CD8-positive, alpha-beta memory T cell (primary cell): ENCODE results near the gene SLC25A45. TPM values are rescaled to one million over a fixed set of nuclear protein-coding genes. Genes with fewer than 3 reads are reported as not detected.
"Not testable (repeated sequence)": the region's sequence is repeated elsewhere in the genome, so short reads cannot be mapped to it uniquely, and the experiment has no call there.

Source experiments
- CTCF ChIA-PET: fragments of 350-600 bp; sonication (Branson Sonifier 250); formaldehyde crosslinking; loops from one replicate; lab custom pipeline; 2021; ENCODE audit warnings: antibody characterized with exemption; lab: Charles Lee
- POLR2A ChIA-PET: fragments of 350-600 bp; sonication (Branson Sonifier 250); formaldehyde crosslinking; loops from one replicate; lab custom pipeline; 2021; ENCODE audit warnings: antibody characterized with exemption; lab: Charles Lee
- DNase-seq, 5 donors: peaks; one replicate each; pipeline versions ENCODE4 v3.0.0 to v3.0.0-alpha.2; 2020 to 2022; ENCODE audit warnings: mixed read lengths in 1 of 5
- H3K27ac ChIP-seq: one replicate; pipeline ENCODE4 v1.7.0; 2013; ENCODE audit warnings: low read depth, mild to moderate bottlenecking, low read length, moderate library complexity
- H3K27me3 ChIP-seq: 2 replicates; pipeline ENCODE4 v1.7.0; 2013; ENCODE audit warnings: low read length, mild to moderate bottlenecking; ENCODE audit not compliant: insufficient read depth, poor library complexity, severe bottlenecking
- H3K36me3 ChIP-seq: 2 replicates; pipeline ENCODE4 v1.7.0; 2013; ENCODE audit warnings: mild to moderate bottlenecking, low read length, moderate library complexity; ENCODE audit not compliant: insufficient read depth
- H3K4me1 ChIP-seq: 2 replicates; pipeline ENCODE4 v1.7.0; 2013; ENCODE audit warnings: mild to moderate bottlenecking, low read length, moderate library complexity; ENCODE audit not compliant: insufficient read depth
- H3K4me3 ChIP-seq: 2 replicates; pipeline ENCODE4 v1.7.0; 2013; ENCODE audit warnings: mild to moderate bottlenecking, low read length
- H3K9me3 ChIP-seq: 2 replicates; pipeline ENCODE4 v1.7.0; 2013; ENCODE audit warnings: mild to moderate bottlenecking, low read length
- H3K27ac Mint-ChIP-seq, 8 donors: one replicate each; pipeline ENCODE4 v1.8.0; 2020 to 2021; ENCODE audit warnings: mixed read lengths in 8 of 8, mild to moderate bottlenecking in 6 of 8, inconsistent platforms in 3 of 8, moderate library complexity in 3 of 8
- H3K27me3 Mint-ChIP-seq, 2 donors: one replicate each; pipeline ENCODE4 v1.8.0; 2020 to 2021; ENCODE audit warnings: mixed read lengths in 2 of 2, mild to moderate bottlenecking in 1 of 2, moderate library complexity in 1 of 2
- H3K36me3 Mint-ChIP-seq, 3 donors: one replicate each; pipeline ENCODE4 v1.8.0; 2020 to 2021; ENCODE audit warnings: mixed read lengths in 3 of 3, inconsistent platforms in 1 of 3, mild to moderate bottlenecking in 1 of 3
- H3K4me1 Mint-ChIP-seq, 3 donors: one replicate each; pipeline ENCODE4 v1.8.0; 2020 to 2021; ENCODE audit warnings: mixed read lengths in 3 of 3, inconsistent platforms in 1 of 3, mild to moderate bottlenecking in 1 of 3
- H3K4me3 Mint-ChIP-seq, 7 donors: one replicate each; pipeline ENCODE4 v1.8.0; 2020 to 2021; ENCODE audit warnings: mixed read lengths in 7 of 7, mild to moderate bottlenecking in 6 of 7, moderate library complexity in 4 of 7, inconsistent platforms in 2 of 7
- H3K9me3 Mint-ChIP-seq, 5 donors: one replicate each; pipeline ENCODE4 v1.8.0; 2020 to 2022; ENCODE audit warnings: mixed read lengths in 5 of 5, mild to moderate bottlenecking in 3 of 5, moderate library complexity in 2 of 5, inconsistent platforms in 1 of 5
- polyA plus RNA-seq: library from polyadenylated mRNA; unstranded; fragments of 300-500 nt; fragmentation: Illumina TruSeq; gene quantifications from one replicate; pipeline ENCODE4 v1.2.3, GENCODE V29; 2021
- total RNA-seq, 2 experiments: library from RNA; stranded (reverse); gene quantifications; one replicate each; pipeline ENCODE4 v1.2.3, GENCODE V29; 2021

The SLC25A45 gene
- total and polyA plus RNA-seq, 3 experiments from 2014 or later: 13.3 to 14.6 (median 13.8) TPM

DNA sequence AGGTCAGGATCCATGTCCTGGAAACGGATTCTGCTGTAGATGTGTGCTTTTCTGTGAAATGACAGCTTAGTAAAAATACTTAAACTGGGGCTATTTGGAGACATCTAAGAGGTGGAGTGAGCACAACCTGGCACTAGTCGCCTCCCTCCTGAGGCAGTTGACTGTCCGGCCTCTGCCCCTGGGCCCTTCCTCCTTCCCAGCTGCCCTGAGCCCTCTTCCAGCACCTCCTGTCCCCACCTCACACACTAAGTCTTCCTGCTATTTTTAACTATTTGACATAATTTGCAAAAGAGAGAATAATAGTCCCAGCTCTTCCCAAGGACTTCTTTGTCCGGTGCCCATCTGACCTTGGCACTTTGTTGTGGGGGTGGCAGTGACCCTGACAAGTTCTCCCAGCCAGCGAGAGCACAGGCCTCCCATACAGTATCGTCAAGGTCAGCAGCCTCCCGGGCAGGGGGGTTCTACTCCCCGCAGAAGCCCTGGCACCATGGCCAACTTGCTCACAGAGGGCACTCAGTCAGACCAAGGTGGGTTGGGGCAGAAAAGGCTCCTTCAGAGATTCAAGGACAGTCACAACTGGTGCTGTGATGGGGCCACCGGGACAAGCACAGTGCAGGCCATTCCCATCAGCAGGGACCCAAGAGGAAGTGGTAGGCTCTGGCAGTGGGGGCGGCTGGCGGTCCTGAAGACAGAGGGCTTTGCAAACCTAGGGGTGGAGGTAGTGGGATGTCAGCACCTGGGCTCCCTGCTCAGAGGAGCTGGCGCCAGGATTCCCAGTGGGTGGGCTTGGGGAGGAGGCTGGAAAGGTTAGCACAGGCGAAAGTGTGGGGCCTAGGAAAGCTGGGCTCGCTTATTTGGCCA, 34.6 kb upstream of the SLC25A45 start:
- Histone ChIP-seq H3K9me3 (no peaks in the 10 kb centered on the region), H3K4me1 (peaks cover 59% of the 10 kb centered on the region), H3K27me3 (no peaks in the 10 kb centered on the region), H3K27ac (peak overlapping the region; percentile 98), H3K4me3 (peak overlapping the region; percentile 85), H3K36me3 (no peaks in the 10 kb centered on the region)
- ChIA-PET CTCF (interaction anchor here (0.8 to 11.7 kb wide), 29 partner anchors 9 to 172 kb away, joined by 3 to 448 read pairs (median 5); partner anchors contain the start of genes FRMD8, MALAT1 and SLC25A45), POLR2A (interaction anchor here (0.7 to 20.1 kb wide), 16 partner anchors 8 to 129 kb away, joined by 3 to 1366 read pairs (median 6); partner anchors contain the start of genes FRMD8, MALAT1 and SLC25A45)
- Mint-ChIP-seq H3K36me3 (peaks cover 0 to 29% (median 0%) of the 10 kb centered on the region in 3 donors), H3K27ac (peak overlapping the region; percentile 94 to 98 (median 97)), H3K9me3 (no peaks in the 10 kb centered on the region), H3K27me3 (peaks cover 0 to 5% of the 10 kb centered on the region in 2 donors), H3K4me1 (peaks cover 56 to 62% (median 61%) of the 10 kb centered on the region in 3 donors), H3K4me3 (peak overlapping the region; percentile 93 to 98 (median 94))
- DNase-seq: peak in 1 of 5 donors; percentile 39

GRCh38 chr11:65416341-65416824, 33.9 kb upstream of the SLC25A45 start:
- H3K27me3 Mint-ChIP-seq: peaks cover 0 to 1% of the 10 kb centered on the region in 2 donors
- Histone ChIP-seq H3K27me3 (no peaks in the 10 kb centered on the region), H3K36me3 (no peaks in the 10 kb centered on the region), H3K9me3 (no peaks in the 10 kb centered on the region), H3K27ac (peak overlapping the region; percentile 98), H3K4me1 (peaks cover 56% of the 10 kb centered on the region), H3K4me3 (peak overlapping the region; percentile 85)
- peak; percentile 85 to 94 (median 89) for DNase-seq
- POLR2A ChIA-PET: interaction anchor here (0.6 to 20.1 kb wide), 13 partner anchors 9 to 130 kb away, joined by 3 to 1366 read pairs (median 5); partner anchors contain the start of genes FRMD8 and MALAT1
- CTCF ChIA-PET: interaction anchor here (0.6 to 11.7 kb wide), 30 partner anchors 9 to 172 kb away, joined by 3 to 448 read pairs (median 5); partner anchors contain the start of genes FRMD8, MALAT1 and SLC25A45
- peaks cover 0 to 32% (median 0%) of the 10 kb centered on the region in 3 donors for H3K36me3 Mint-ChIP-seq
- H3K4me3 Mint-ChIP-seq: peak overlapping the region; percentile 93 to 98 (median 94)
- H3K9me3 Mint-ChIP-seq: no peaks in the 10 kb centered on the region
- H3K27ac Mint-ChIP-seq: peak overlapping the region; percentile 94 to 98 (median 97)
- H3K4me1 Mint-ChIP-seq: peaks cover 55 to 60% (median 57%) of the 10 kb centered on the region in 3 donors

GRCh38 chr11:65415499-65416340, 33.3 kb upstream of the SLC25A45 start:
- H3K27me3 ChIP-seq: no peaks in the 10 kb centered on the region
- ChIA-PET POLR2A (interaction anchor here (0.6 to 20.1 kb wide), 15 partner anchors 9 to 131 kb away, joined by 3 to 1366 read pairs (median 5); partner anchors contain the start of genes FRMD8 and MALAT1), CTCF (interaction anchor here (0.6 to 11.7 kb wide), 27 partner anchors 10 to 173 kb away, joined by 3 to 448 read pairs (median 5); partner anchors contain the start of genes FRMD8, MALAT1 and SLC25A45)
- Mint-ChIP-seq H3K9me3 (no peaks in the 10 kb centered on the region), H3K27ac (peak overlapping the region in 7 of 8 donors; percentile 82 to 98 (median 97)), H3K4me1 (peaks cover 48 to 53% (median 50%) of the 10 kb centered on the region in 3 donors), H3K36me3 (peaks cover 0 to 33% (median 0%) of the 10 kb centered on the region in 3 donors), H3K27me3 (no peaks in the 10 kb centered on the region), H3K4me3 (peak overlapping the region; percentile 93 to 98 (median 94))
- peaks cover 51% of the 10 kb centered on the region for H3K4me1 ChIP-seq
- no peaks in the 10 kb centered on the region for H3K36me3 ChIP-seq
- H3K9me3 ChIP-seq: no peaks in the 10 kb centered on the region
- peak overlapping the region; percentile 85 for H3K4me3 ChIP-seq
- H3K27ac ChIP-seq: peak overlapping the region; percentile 98
- DNase-seq: peak in 1 of 5 donors; percentile 42

- ChIA-PET CTCF (interaction anchor here (0.9 to 11.7 kb wide), 13 partner anchors 9 to 87 kb away, joined by 3 to 448 read pairs (median 8); partner anchors contain the start of genes FRMD8, MALAT1 and SLC25A45), POLR2A (interaction anchor here (0.6 to 20.1 kb wide), 9 partner anchors 15 to 123 kb away, joined by 3 to 1366 read pairs (median 7); partner anchors contain the start of genes FRMD8 and MALAT1)
- H3K36me3 ChIP-seq: no peaks in the 10 kb centered on the region
- peak overlapping the region in 1 of 7 donors; percentile 75 for H3K4me3 Mint-ChIP-seq
- H3K4me1 Mint-ChIP-seq: peaks cover 42 to 47% (median 42%) of the 10 kb centered on the region in 3 donors
- peaks cover 0 to 39% (median 0%) of the 10 kb centered on the region in 3 donors for H3K36me3 Mint-ChIP-seq
- DNase-seq: peak in 1 of 5 donors; percentile 38
- no peaks in the 10 kb centered on the region for H3K9me3 Mint-ChIP-seq
- no peaks in the 10 kb centered on the region for H3K9me3 ChIP-seq
- no peaks in the 10 kb centered on the region for H3K27me3 Mint-ChIP-seq
- H3K27me3 ChIP-seq: no peaks in the 10 kb centered on the region
- peak overlapping the region in 5 of 8 donors; percentile 13 to 74 (median 61) for H3K27ac Mint-ChIP-seq
- H3K27ac ChIP-seq: no peak overlapping the region
- H3K4me3 ChIP-seq: no peak overlapping the region
- peaks cover 43% of the 10 kb centered on the region for H3K4me1 ChIP-seq
Observed at GRCh38 chr11:65414776-65415498, 32.5 kb upstream of the SLC25A45 start.

- H3K4me1 Mint-ChIP-seq: peaks cover 25 to 32% (median 27%) of the 10 kb centered on the region in 3 donors
- H3K27me3 Mint-ChIP-seq, H3K27me3 ChIP-seq, H3K9me3 Mint-ChIP-seq, H3K36me3 ChIP-seq, H3K9me3 ChIP-seq, H3K4me3 Mint-ChIP-seq, H3K4me3 ChIP-seq, H3K27ac ChIP-seq: not testable (repeated sequence)
- H3K27ac Mint-ChIP-seq: peak overlapping the region in 3 of 8 donors; percentile 38 to 61 (median 54)
- ChIA-PET CTCF (interaction anchor here (1.2 to 1.7 kb wide), 3 partner anchors 31 to 97 kb away, joined by 3 to 7 read pairs (median 3); no protein-coding TSS in a partner anchor), POLR2A (interaction anchor here (0.7 to 20.1 kb wide), 3 partner anchors 11 to 90 kb away, joined by 3 to 1366 read pairs (median 4); partner anchors contain the start of gene MALAT1)
- peak in 1 of 5 donors; percentile 40 for DNase-seq
- H3K4me1 ChIP-seq: peaks cover 25% of the 10 kb centered on the region
- H3K36me3 Mint-ChIP-seq: peaks cover 0 to 54% (median 3%) of the 10 kb centered on the region in 3 donors
Observed at GRCh38 chr11:65413077-65413664, 30.7 kb upstream of the SLC25A45 start.

DNA sequence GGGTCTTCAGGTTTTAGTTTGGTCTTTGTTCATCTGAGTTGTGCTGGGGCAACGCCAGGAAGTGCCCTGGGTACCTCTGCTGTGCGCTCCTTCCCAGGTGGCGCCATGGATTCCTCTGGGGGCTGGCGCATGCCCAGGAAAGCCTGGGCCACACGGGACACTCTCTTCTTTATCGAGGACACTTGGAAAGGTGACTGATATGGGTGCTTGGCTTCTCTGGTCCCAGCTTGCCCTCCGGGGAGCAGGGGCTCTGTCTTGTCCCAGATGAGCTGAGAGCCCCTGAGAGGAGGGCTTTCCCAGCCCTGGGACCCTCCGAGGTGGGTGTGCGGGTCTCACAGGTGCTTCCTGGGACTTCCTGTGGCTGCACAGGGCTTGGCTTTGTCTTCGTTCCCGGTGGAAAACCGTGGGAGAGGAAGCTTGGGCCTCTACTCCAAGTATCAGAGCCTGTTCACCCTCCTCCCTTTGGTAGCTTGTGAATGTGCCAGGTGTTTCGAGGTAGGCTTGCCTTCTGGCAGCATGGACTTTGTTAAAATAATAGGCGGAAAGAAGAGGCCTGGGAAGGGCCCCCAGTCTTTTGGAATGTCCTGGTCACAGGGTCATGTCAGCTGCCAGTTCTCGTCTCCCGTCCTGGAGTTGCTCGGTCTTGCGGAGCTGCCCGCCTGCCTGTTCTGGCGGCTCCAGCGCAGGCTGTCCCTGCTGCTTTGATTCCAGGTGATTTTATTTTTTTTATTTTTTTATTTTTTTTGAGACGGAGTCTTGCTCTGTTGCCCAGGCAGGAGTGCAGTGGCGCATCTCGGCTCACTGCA, 30.0 kb upstream of the SLC25A45 start:
- peaks cover 0 to 54% (median 3%) of the 10 kb centered on the region in 3 donors for H3K36me3 Mint-ChIP-seq

More for the DNA sequence above, 30.0 kb upstream of the SLC25A45 start:
- CTCF ChIA-PET: interaction anchor here (1.2 to 1.7 kb wide), 3 partner anchors 31 to 98 kb away, joined by 3 to 7 read pairs (median 3); no protein-coding TSS in a partner anchor
- Histone ChIP-seq H3K4me3 (no peak overlapping the region), H3K4me1 (peaks cover 18% of the 10 kb centered on the region), H3K36me3 (peaks cover 7% of the 10 kb centered on the region), H3K9me3 (no peaks in the 10 kb centered on the region), H3K27ac (no peak overlapping the region), H3K27me3 (no peaks in the 10 kb centered on the region)
- peak in 1 of 5 donors; percentile 37 for DNase-seq
- POLR2A ChIA-PET: interaction anchor here (1.1 to 20.1 kb wide), 3 partner anchors 10 to 91 kb away, joined by 3 to 1366 read pairs (median 4); partner anchors contain the start of genes MALAT1 and NEAT1
- Mint-ChIP-seq H3K27me3 (no peaks in the 10 kb centered on the region), H3K9me3 (no peaks in the 10 kb centered on the region), H3K4me3 (no peak overlapping the region), H3K27ac (peak overlapping the region in 1 of 8 donors; percentile 66), H3K4me1 (peaks cover 20 to 25% (median 21%) of the 10 kb centered on the region in 3 donors)
